Measurements from ENCODE around the gene PIP5K1B.

PIP5K1B gene

GRCh38 chr9:68791169-68791568 is 86.1 kb downstream of the PIP5K1B start:
- TF ChIP-seq POLR2AphosphoS5 (IDR thresholded peaks at IDR 0.05; ENCODE audit: low read depth, low read length) (no peak), FOXP2 (optimal IDR thresholded peaks at IDR 0.05; ENCODE audit: borderline replicate concordance, extremely low read depth, extremely low read length, insufficient read depth) (no peak), SIN3A (IDR thresholded peaks at IDR 0.05; ENCODE audit: borderline replicate concordance, insufficient read depth, low read length) (no peak), TAF1 (IDR thresholded peaks at IDR 0.05; ENCODE audit: borderline replicate concordance, insufficient read depth, low read length) (no peak), REST (IDR thresholded peaks at IDR 0.05; ENCODE audit: insufficient read depth in 1 of 2, low read depth in 2 of 2, low read length in 2 of 2) (no peak)

DNA sequence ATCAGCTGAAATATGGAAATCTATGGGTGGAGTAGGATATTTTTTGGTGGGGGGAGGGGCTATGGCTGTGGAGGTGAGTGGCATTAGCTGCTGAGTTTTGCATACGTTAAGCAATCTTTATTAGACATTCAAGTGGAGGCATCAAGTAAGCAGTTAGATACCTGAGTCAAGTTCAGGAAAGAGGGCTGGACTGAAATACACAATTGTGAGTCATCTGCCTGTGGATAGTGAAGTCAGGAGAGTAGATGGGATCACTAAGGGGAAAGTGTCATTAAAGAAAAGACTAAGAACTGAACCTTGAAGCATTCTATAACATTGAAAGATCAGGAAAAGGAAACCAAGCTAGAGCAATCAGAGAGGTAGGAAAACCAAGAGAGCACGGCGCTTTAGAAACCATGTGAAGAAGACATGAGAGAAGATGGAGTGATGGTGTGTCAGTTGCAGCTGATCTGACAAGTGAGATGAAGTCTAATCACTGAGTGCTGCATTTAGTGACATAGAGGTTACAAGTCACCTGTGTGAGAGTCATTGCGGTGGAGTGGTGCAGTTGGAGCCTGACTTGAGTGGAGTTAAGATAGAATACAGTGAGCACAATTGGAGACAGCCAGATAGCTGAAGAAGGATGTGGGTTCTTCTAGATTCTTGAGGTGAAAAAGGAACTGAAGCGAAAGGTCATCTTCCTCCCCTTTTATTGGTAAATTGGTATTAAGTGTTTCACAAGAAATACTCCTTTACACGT is 88.7 kb downstream of the PIP5K1B start:
- TF ChIP-seq TAF1 (IDR thresholded peaks at IDR 0.05; ENCODE audit: borderline replicate concordance, insufficient read depth, low read length) (no peak), REST (IDR thresholded peaks at IDR 0.05; ENCODE audit: insufficient read depth in 1 of 2, low read depth in 2 of 2, low read length in 2 of 2) (no peak), FOXP2 (optimal IDR thresholded peaks at IDR 0.05; ENCODE audit: borderline replicate concordance, extremely low read depth, extremely low read length, insufficient read depth) (no peak), SIN3A (IDR thresholded peaks at IDR 0.05; ENCODE audit: borderline replicate concordance, insufficient read depth, low read length) (no peak), POLR2AphosphoS5 (IDR thresholded peaks at IDR 0.05; ENCODE audit: low read depth, low read length) (no peak)

DNA sequence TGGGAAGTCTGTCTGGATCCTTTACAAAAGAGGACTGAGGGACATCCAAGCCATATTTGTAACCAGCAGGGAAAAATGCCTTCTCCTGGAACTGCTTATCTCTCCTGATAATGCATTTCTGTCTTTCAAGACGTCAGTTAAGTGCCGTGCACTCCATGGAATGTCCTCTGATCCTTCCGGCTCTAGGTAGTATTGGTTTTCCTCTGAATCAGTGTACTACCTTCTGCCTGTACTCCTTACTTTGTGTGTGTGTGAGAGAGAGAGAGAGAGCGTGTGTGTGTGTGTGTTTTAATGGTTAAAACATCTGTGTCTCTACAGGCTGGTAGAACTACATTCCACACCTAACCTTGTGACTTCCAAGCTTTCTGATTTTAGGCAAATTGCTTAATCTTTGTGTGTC is 89.9 kb downstream of the PIP5K1B start:
- no peak for TF ChIP-seq TAF1 (IDR thresholded peaks at IDR 0.05; ENCODE audit: borderline replicate concordance, insufficient read depth, low read length)
- no peak for TF ChIP-seq POLR2AphosphoS5 (IDR thresholded peaks at IDR 0.05; ENCODE audit: low read depth, low read length)
- TF ChIP-seq REST (IDR thresholded peaks at IDR 0.05; ENCODE audit: insufficient read depth in 1 of 2, low read depth in 2 of 2, low read length in 2 of 2): no peak
- no peak for TF ChIP-seq FOXP2 (optimal IDR thresholded peaks at IDR 0.05; ENCODE audit: borderline replicate concordance, extremely low read depth, extremely low read length, insufficient read depth)
- TF ChIP-seq SIN3A (IDR thresholded peaks at IDR 0.05; ENCODE audit: borderline replicate concordance, insufficient read depth, low read length): no peak

DNA sequence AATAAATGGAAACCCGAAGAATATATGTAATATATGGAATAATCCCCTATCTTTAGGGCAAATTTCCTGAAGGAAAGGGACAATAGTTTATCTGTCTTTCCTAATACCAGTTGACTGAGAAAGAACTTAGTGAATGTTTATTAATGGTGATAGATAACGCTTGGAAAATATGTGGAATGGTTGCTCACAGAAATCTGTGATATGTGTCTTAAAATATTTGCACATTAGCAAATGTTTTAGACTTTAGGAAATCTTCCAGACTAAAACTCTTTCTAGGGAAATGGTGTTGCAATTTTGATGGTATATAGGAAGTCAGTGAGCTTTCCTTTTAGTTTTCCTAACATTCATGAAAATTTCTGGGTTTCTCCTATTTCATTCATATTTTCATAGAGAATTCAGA is 90.4 kb downstream of the PIP5K1B start:
- TF ChIP-seq SIN3A (IDR thresholded peaks at IDR 0.05; ENCODE audit: borderline replicate concordance, insufficient read depth, low read length): no peak
- no peak for TF ChIP-seq POLR2AphosphoS5 (IDR thresholded peaks at IDR 0.05; ENCODE audit: low read depth, low read length)
- TF ChIP-seq REST (IDR thresholded peaks at IDR 0.05; ENCODE audit: insufficient read depth in 1 of 2, low read depth in 2 of 2, low read length in 2 of 2): no peak
- no peak for TF ChIP-seq FOXP2 (optimal IDR thresholded peaks at IDR 0.05; ENCODE audit: borderline replicate concordance, extremely low read depth, extremely low read length, insufficient read depth)
- TF ChIP-seq TAF1 (IDR thresholded peaks at IDR 0.05; ENCODE audit: borderline replicate concordance, insufficient read depth, low read length): no peak

Data from PFSK-1 (cell line).